Stimulated activated CD4-positive, alpha-beta T cell treated with anti-CD3 and anti-CD28 coated beads, TNF-alpha, amount 100 ng/mL, for 24 hours (primary cell): Measurements from ENCODE around the gene GCK.
"Not testable (repeated sequence)": the region's sequence is repeated elsewhere in the genome, so short reads cannot be mapped to it uniquely, and the experiment has no call there.

Source experiments
- DNase-seq, 3 experiments: peaks; one replicate each; pipeline ENCODE4 v3.0.0-alpha.2; 2020; ENCODE audit warnings: low read depth in 3 of 3

Gene GCK

DNA sequence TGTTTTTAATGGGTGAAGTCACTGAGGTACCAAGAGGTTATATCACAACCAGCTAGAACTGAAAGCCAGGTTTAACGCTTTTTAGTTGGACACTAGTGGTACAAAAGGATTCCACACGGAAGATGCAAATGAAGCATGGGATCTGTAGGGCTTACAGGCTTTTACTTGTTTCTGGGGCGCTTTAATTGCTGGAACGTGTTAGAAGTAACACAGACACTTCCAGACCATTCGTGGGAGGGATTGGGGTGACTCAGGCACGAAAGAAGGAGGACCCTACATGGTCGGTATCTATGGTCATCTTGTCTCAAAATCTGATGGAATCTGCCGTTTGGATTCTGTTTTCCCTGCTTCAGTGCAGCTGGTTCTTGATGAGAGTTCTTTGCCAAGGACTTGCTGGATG lies 12.6 kb upstream of the GCK start:
- no peak for DNase-seq

DNA sequence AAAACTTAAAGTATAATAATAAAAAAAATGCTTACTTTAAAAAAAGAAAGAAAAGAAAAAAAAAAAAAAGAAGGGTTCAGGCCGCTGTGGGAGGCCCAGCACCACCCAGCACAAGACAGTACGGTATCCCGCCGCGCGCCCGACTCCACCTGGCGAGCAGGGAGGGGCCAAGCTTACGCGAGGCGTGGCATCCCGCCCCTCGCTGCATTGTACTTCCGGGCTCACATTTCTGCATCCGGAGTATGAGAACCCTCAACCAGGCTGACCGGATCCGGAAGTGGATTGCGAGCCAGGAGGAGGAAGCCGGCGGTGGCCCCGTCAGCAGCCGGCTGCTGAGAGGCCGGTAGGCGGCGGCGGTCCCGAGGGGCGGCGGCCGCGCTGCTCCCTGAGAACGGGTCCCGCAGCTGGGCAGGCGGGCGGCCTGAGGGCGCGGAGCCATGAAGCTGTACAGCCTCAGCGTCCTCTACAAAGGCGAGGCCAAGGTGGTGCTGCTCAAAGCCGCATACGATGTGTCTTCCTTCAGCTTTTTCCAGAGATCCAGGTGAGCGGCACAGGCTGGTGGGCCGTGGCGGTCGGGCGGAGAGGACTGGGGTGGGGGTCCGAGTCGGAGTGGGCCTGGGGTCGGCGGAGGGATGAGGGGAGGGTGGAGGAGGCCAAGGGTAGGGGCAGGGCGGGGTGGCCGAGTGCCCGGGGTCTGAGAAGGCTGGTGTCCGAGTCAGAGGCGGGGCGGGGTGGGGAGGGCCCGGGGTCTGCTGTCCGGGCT lies 11.6 kb upstream of the GCK start, which contains the start of gene YKT6:
TSS of gene YKT6 (plus strand) at position 280 of the 763 bp plus-strand sequence. CDS start at position 438, 158 bp downstream.
- DNase-seq, result peak; percentile 91 to 95 (median 93)

DNA sequence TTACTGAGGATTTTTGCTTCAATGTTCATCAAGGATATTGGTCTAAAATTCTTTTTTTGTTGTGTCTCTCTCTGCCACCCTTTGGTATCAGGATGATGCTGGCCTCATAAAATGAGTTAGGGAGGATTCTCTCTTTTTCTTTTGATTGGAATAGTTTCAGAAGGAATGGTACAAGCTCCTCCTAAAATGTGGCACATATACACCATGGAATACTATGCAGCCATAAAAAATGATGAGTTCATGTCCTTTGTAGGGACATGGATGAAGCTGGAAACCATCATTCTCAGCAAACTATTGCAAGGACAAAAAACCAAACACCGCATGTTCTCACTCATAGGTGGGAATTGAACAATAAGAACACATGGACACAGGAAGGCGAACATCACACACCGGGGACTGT lies 10.9 kb upstream of the GCK start:
- DNase-seq, result not testable (repeated sequence)

DNA sequence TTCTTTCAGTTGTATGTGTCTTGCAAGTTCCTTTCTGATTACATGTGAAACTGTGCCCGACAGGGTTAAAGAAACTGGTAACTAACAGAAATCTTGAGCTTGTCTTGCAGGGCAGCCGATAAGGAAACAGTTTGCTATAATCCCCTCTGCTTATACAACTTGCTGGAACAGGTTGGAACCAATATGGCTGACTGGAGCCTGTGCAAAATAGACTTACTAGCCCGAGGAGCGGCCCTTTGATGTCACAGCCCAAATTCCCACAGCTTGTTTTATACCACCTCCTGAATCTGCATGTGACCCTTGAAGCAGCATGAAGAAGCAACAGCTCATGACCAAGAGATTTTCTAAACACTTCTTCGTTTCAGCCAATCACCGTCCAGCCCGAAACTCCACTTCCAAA lies 8.2 kb upstream of the GCK start:
- DNase-seq, result no peak

DNA sequence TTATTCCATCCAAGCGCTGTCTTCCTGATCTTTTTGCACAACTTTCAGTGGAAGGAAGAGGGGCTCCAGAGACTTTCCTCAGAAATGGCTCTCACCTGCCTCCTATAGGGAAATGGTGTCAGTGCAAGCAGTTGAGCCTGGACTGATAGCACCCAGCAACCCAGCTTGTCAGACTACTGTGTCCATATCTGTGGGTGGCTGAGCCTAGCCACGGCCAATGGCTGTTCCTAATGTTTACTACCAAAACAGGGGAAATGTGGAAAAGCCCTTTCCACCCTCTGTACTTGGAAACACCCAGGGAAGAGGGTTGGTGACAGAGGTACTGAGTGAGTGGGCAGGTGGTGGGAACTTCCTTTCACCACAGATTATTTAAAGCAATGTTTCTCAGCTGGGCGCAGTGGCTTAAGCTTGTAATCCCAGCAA lies 7.2 kb upstream of the GCK start:
- peak in 1 of 3 experiments; percentile 18 for DNase-seq

DNA sequence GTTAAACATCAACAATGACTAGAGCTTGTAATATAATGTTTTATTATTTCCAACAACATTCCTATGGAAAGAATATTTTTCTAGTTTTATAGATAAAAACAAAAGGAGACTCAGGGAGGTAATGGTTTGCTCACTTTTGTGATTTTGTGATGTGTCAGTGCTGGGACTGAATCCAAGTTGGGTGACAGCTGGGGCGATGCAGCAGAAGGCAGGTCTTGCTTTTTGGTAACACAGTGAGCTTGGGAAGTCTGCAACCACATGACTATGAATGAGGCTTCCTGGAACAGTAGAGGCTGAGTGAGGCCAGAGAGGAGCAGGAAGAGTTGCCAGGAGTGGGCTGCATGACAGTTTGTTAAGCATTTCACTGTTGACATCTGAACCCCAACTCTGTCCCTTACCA lies 6.7 kb upstream of the GCK start:
- DNase-seq, result no peak

DNA sequence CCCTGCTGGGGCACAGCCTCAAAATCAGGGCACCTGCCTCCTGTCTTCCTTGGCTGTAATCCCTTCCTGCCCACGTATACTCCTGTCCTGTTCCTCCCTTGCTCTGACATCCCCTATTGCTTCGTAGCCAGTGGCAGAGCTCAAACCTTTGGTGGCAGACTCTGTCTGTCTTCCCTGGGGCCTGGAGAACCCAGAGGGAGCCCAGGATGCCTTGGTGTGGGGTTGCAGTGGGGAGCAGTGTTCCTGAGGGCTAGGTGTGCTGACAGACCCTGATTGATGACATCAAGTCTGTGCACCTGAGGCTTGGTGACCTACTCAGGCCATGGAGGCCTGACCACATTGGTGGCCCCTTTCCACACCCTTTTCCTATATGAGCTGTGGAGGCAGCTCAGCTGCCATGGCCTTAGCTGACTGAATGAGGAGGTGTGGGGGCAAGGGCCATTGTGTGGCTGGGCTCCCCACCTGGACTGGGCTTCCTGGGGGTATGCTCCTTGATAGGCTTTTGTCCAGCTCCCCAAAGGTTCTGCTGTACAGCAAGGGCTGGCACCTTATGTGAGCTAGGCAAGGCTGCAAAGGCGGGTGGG lies 5.4 kb upstream of the GCK start:
- no peak for DNase-seq

DNA sequence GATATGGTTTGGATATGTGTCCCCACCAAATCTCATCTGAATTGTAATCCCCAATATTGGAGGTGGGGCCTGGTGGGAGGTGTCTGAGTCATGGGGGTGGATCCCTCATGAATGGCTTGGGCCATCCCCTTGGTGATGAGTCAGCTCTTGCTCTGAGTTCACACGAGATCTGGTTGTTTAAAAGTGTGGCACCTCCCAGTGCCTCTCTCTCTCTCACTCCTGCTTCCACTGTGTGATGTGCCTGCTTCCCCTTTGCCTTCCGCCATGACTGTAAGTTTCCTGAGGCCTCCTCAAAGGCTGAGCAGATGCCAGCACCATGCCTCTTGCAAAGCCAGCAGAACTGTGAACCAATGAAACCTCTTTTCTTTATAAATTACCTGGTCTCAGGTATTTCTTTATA lies 4.8 kb upstream of the GCK start:
- DNase-seq, result peak; percentile 18 to 54 (median 27)

DNA sequence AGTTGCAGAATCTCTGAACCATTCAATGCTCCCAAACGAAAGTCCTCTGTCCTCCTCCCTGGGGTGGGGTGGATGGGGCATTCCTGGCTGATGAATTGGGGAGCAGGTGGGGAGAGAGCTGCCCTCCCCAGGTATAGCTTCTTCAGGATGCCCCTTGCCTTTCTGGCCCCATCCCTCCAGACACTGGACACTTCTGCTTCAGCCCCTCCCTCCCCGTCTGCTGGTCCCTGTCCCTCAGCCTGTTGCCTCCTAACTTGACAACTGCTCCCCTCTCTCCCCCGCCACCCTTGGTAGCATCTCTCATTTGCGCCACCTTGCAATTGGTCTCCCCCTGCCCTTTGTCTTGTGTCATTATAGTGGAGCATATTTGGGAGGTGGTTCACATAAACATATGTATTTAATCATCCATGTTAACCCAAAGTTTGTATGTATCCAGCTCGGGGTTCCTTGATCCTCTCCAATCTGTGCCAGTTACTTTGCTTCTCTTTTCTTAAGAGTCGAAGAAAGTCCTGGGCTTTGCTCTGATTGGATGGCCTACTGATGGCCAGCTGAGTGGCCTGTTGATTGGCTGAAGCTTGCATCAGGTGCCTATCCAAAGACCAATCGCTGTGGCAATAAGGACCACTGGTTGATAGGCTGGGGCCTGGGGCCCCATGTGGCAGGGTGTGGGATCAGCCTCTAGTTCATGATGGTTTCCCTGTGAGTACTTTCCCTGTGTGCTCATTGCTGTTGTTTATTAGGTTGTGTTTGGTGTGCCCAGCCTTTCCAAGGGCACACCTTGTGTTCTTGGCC lies 4.0 kb upstream of the GCK start:
- no peak for DNase-seq

DNA sequence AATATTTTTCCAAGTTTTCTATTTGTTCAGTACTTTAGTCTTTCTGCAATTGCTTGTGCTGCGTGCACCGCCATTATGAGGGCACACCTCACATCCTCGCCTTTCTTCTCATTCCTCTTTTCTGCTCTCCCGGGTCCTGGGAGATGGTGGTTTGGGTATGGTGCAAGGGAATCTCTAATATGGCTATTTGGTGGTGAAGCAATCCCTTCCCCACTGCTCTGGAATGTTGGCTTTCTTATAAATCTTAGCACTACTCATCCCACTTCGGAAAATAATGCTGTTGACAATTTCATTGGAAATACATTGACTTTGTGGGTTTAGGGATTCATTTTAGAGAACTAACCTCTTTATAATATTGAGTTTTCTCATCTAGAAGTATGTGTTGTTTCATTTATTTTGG lies 1.9 kb upstream of the GCK start:
- DNase-seq, result no peak

DNA sequence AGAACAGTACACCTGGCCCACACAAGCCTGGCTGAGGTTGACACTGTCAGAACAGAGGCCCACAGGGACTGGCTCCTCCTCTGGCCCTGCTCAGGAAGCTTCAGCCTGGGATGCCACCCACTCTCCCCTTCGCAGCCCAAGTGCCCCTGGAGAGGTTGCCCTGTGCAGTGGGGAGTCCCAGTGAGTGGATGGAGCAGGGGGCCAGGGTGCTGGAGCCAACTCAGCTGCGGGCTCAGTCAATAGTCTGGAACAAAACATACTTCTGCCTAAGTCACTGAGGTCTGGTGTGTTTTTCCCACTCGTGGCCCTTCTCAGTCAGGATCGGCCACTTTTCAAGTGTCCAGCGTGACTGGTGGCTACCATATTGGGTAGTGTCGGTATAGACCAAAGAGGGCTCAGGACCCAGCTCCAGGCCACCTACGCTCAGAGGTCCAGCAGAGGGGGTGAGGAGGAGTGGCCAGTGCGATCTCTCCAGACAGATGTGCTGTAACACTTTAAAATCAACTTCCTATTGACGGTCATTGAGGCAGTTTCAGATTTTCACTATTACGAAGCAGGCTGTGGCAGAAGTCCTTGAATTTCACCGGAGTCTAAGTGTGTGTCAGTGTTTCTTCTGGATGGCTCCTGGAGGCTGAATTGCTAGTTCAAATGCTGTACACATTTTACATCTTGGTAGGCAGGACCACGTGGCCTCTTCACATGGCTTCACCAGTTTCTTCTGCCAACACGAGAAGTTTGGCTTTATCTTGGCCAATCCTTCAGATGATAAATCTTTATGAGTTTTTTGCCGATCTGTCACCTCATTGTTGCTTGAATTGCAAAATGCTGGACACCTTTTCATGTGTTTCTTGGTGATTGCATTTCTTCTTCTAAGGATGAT lies 994 bp upstream of the GCK start:
- DNase-seq, result no peak

DNA sequence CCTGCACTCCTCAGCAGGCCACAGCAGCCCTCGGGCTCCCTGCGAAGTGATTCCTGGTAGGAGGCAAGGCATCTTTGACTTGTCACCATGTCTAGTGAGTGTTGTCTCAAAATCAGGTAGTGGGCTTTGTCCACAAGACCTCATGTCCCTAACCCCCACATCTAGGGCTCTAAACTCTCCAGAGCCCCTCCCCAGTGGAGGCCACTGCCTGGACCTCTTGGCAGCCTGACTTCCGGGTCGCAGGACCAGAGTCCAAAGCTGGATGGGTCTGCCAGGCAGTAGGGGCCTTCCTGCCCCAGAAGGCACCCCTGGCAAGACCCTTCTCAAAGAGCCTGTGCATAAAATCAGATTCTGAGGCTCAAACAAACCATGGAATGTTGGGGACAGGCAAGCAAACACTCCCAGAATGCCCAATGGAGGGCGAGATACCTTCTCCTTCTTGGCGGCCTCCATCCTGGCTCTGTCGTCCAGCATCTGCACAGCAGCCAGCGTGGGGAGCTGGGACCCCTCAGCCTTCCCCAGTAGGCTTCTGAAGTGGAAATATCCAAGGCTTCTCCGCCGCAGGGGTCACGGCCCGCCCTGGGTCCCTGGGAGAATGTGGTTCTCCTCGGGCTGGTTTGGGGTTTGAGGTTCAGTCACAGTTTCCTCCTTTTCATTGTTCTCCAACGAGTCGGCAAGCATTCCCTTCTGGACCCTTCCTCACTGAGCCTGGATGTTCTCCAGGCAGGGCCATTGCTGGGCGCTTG lies 586 bp downstream of the GCK start:
- DNase-seq, result no peak

DNA sequence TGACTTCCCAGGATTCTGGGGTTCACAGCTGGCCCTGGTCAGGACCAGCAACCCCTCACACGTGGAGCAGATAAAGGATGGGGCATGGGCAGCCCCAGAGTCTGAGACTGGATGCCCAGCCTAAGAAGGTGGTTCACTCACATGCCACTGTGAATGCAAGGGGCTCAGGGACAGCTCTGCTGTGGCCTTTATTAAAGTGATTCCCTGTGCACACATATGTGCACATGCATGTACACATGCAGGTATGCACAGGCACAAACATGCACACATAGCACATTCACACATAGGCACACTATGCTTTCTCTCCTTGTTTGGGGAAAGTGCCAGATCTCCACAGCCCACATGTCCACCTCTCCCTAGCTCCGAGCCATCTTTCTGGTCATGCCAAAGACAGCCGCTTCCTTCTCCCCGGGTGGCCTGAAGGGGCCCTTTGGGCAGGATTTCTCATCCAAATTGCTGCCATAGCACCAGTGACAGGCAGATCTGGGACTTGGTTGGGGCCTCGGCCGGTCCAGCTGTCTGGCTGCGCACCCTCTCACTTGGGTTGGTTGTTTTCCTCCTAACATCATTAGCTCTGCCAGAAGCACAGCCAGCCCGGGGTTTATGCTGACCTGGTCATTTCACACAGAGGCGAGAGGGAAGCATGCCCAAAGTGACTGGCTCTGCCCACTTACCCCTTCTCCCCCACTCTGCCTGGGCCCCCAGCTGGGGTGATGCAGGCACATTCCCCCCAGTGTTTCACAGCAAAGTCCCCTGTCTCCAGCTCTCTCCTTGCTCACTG lies 1.4 kb downstream of the GCK start:
- no peak for DNase-seq

DNA sequence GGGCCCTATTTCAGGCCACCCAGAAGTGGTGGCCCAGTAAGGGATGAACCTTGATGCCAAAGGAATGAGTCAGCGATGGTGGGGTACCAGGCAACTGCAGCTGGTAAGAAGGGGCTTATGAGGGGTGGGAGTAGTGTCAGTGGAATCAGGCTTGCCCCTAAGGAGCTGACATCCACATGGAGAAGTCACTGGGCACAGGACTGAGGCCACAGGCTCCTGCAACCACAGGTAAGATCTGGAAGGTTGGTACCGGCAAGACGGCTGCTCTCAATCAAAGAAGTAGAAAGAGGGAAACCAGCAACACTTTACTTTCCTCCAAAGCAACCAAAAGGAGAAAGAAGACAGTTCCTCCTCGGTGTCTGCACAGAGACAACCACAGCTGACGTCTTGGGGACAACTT lies 2.5 kb downstream of the GCK start:
- no peak for DNase-seq

DNA sequence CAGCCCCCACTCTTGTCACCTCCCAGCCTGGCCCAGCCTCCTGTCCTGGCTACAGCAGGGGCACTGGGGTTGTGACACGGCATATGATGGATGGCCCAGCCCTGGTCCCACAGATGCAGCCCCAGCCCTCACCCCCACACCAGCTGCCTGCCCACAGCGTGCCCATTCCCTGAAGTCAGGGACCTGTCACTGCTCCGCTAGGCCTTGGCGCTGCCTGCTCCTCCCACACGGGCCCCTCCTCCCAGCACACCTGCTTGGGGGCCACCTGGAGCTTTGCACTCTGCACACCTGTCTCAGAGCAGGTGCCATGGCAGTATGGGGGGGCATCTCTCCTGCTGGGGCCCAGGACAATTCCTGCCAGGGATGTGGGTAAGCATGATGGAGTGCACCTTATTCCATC lies 3.5 kb downstream of the GCK start:
- DNase-seq, result no peak

DNA sequence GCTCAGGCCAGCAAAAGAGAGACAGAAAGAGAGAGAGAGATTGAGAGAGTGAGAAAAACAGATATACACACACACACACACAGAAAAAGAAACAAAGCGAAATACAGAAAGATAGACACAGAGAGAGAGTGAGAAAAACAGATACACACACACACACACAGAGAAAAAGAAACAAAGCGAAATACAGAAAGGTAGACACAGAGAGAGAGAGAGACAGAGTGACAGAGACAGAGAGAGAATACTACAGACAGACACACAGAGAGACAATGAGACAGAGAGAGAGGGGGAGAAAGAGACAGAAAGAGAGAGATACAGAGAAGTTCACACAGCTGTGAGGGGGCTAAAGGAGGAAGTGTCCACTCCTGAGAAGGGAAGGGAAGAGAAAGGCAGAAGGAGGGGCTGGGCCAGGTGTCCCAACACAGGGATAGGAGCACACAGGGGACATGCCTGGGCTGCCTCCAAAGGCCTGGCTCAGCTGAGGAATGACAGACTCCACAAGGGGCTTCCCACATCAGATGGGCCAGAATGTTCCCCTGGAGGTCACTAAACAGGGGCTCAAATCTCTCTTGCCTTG lies 4.3 kb downstream of the GCK start:
- DNase-seq, result no peak

DNA sequence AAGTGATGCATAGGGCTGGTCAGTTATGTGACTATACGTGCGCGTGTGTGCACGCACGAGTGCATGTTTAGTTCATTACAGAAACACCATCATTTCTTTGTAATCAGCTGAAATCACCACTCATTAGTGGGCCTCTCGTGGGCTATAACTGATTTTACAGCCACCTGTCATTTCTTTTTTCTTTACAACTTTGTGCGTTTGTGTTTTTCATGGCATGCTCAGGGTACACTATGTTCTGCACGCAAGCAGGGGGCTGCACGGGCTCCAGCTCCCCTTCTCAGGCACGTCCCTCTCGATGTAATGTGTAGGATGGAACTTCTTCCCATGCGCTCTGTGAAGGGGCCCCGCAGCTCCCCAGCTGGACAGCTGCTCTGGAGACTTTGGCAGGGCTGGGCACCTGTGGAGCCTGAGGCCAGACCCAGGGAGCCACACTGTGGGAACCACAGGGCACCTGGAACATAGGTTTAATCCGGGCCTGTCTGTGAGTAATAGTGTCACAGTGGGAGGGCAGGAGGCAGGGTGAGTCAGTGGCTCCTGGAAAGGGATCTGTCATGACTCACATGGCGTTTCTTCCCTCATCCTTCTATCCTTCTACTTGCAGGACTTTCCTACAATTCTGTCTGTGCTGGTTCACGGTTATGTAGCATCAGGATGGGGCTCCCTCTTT lies 4.9 kb downstream of the GCK start:
- no peak for DNase-seq

DNA sequence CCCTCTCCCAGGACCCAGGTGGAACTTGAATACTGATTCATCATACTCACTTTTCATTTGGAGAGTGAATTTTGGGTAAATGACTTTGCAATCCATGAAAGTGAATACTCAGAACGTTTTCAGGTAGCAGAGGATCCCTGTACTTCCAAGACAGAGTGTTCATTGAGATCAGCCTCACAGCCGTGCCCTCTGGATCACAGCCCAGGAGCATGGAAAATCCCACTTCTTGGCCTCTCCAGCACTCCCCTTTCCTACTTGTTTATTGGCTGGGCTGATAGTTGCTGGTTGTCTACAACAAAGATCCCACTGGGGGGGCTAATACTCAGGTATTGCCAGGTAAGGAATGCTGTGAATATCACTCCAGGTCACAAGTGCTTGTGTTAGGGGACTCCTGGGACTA lies 5.9 kb downstream of the GCK start:
- DNase-seq, result no peak

DNA sequence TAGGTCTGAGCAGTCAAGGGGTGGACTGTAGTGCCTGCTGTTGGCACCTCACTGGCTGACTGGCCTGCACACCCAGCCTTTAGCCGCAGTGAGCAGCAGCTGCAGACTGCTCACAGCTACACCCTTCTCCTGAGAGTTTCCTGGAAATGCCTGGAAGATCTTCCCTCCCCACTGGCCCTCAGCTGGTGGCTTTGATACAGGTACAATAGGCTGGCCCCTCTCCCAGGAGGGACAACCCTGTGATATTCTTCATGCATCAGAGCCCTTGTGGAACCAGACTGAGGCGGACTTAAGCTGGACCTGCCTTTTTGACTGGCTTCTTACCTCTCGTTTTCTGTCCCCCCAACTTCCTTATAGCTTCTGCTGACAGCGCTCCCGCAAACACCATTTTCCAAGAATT lies 6.4 kb downstream of the GCK start:
- no peak for DNase-seq
